Naive thymus-derived CD8-positive, alpha-beta T cell (primary cell): Measurements from ENCODE around the gene MIA2. TPM values are rescaled to one million over a fixed set of nuclear protein-coding genes. Genes with fewer than 3 reads are reported as not detected.
"Not testable (repeated sequence)": the region's sequence is repeated elsewhere in the genome, so short reads cannot be mapped to it uniquely, and the experiment has no call there.

Experiments
- ATAC-seq, 2 donors: fragments of 150-1000 bp; cut with Tn5 transposase in 1 of 2; sonication (Bioruptor Pico), chemical (Tn5 transposase) in 1 of 2; 1 replicate in 1 of 2; 2 replicates in 1 of 2; pipeline ENCODE4 v1.10.0; 2021; ENCODE audit warnings: mild to moderate bottlenecking in 2 of 2, moderate library complexity in 2 of 2
- POLR2A ChIA-PET: fragments of 350-600 bp; sonication (Branson Sonifier 250); formaldehyde crosslinking; loops from one replicate; lab custom pipeline; 2021; ENCODE audit warnings: antibody characterized with exemption; lab: Charles Lee
- DNase-seq, 10 donors: peaks; one replicate each; pipeline versions ENCODE4 v3.0.0 to v3.0.0-alpha.2; 2020 to 2022
- H3K27ac Mint-ChIP-seq, 10 donors: one replicate each; pipeline ENCODE4 v1.8.0; 2020 to 2022; ENCODE audit warnings: mild to moderate bottlenecking in 10 of 10, mixed read lengths in 10 of 10, moderate library complexity in 4 of 10, inconsistent platforms in 1 of 10
- H3K27me3 Mint-ChIP-seq, 5 donors: one replicate each; pipeline ENCODE4 v1.8.0; 2021 to 2022; ENCODE audit warnings: mixed read lengths in 5 of 5
- H3K36me3 Mint-ChIP-seq, 3 donors: one replicate each; pipeline ENCODE4 v1.8.0; 2020 to 2022; ENCODE audit warnings: mixed read lengths in 3 of 3, mild to moderate bottlenecking in 2 of 3, inconsistent platforms in 1 of 3
- H3K4me1 Mint-ChIP-seq, 4 donors: one replicate each; pipeline ENCODE4 v1.8.0; 2021 to 2022; ENCODE audit warnings: mixed read lengths in 4 of 4
- H3K4me3 Mint-ChIP-seq, 10 donors: one replicate each; pipeline ENCODE4 v1.8.0; 2020 to 2022; ENCODE audit warnings: mild to moderate bottlenecking in 10 of 10, mixed read lengths in 10 of 10, moderate library complexity in 6 of 10, inconsistent platforms in 1 of 10
- H3K9me3 Mint-ChIP-seq, 9 donors: one replicate each; pipeline ENCODE4 v1.8.0; 2020 to 2022; ENCODE audit warnings: mixed read lengths in 9 of 9, mild to moderate bottlenecking in 3 of 9, inconsistent platforms in 1 of 9, moderate library complexity in 1 of 9
- polyA plus RNA-seq, 3 donors: library from polyadenylated mRNA; unstranded; fragments of 300-500 nt; fragmentation: Illumina TruSeq; gene quantifications; one replicate each; pipeline ENCODE4 v1.2.3, GENCODE V29; 2021
- total RNA-seq, 8 experiments: library from RNA in 2 of 8; stranded (reverse) in 2 of 8; gene quantifications; one replicate each; pipeline ENCODE4 v1.2.3 and lab custom pipeline; 2021 to 2026

Gene MIA2
- total RNA-seq (10 to 100 TPM; 26.0 to 26.1 TPM), polyA plus RNA-seq (10 to 100 TPM; 21.5 to 23.1 (median 22.4) TPM), total RNA-seq (lab: John Stamatoyannopoulos, UW) (61.6 to 94.8 (median 69.8) reads per million in 6 experiments)

GRCh38 chr14:39233680-39234326 lies at the start of gene MIA2:
TSS of gene MIA2 (plus strand) at chr14:39233915. CDS start at chr14:39234115, 200 bp downstream.
- no peaks in the 10 kb centered on the region for H3K36me3 Mint-ChIP-seq
- H3K27ac Mint-ChIP-seq: peak within 1 kb of the TSS in 6 of 10 donors; percentile 6 to 53 (median 27)
- no peaks in the 10 kb centered on the region for H3K27me3 Mint-ChIP-seq
- POLR2A ChIA-PET: no interaction called here
- ATAC-seq: no peak
- peaks cover 9 to 35% (median 20%) of the 10 kb centered on the region in 4 donors for H3K4me1 Mint-ChIP-seq
- H3K9me3 Mint-ChIP-seq: no peaks in the 10 kb centered on the region
- DNase-seq: no peak
- no peak within 1 kb of the TSS for H3K4me3 Mint-ChIP-seq

- Mint-ChIP-seq H3K9me3 (no peaks in the 10 kb centered on the region), H3K36me3 (peaks cover 0 to 29% (median 14%) of the 10 kb centered on the region in 3 donors), H3K4me1 (peaks cover 3 to 16% (median 10%) of the 10 kb centered on the region in 4 donors), H3K4me3 (no peak overlapping the region), H3K27me3 (no peaks in the 10 kb centered on the region), H3K27ac (peak overlapping the region in 5 of 10 donors; percentile 5 to 67 (median 44))
- POLR2A ChIA-PET: no interaction called here
- ATAC-seq (peak in 1 of 2 donors; percentile 13), DNase-seq (no peak)
These were observed 49.0 kb upstream of the MIA2 start for GRCh38 chr14:39184628-39185255.

- Mint-ChIP-seq H3K36me3 (peaks cover 0 to 29% (median 12%) of the 10 kb centered on the region in 3 donors), H3K4me3 (no peak overlapping the region), H3K27me3 (no peaks in the 10 kb centered on the region), H3K4me1 (peaks cover 3 to 14% (median 9%) of the 10 kb centered on the region in 4 donors), H3K9me3 (no peaks in the 10 kb centered on the region), H3K27ac (peak overlapping the region in 4 of 10 donors; percentile 5 to 67 (median 42))
- POLR2A ChIA-PET: no interaction called here
- DNase-seq (no peak), ATAC-seq (peak in 1 of 2 donors; percentile 9)
These were observed 48.3 kb upstream of the MIA2 start for GRCh38 chr14:39185256-39186049.

- peaks cover 3 to 14% (median 9%) of the 10 kb centered on the region in 4 donors for H3K4me1 Mint-ChIP-seq
- no peak for DNase-seq
- no peak overlapping the region for H3K4me3 Mint-ChIP-seq
- POLR2A ChIA-PET: no interaction called here
- no peaks in the 10 kb centered on the region for H3K9me3 Mint-ChIP-seq
- no peak for ATAC-seq
- H3K36me3 Mint-ChIP-seq: peaks cover 0 to 29% (median 12%) of the 10 kb centered on the region in 3 donors
- peak overlapping the region in 5 of 10 donors; percentile 10 to 84 (median 27) for H3K27ac Mint-ChIP-seq
- no peaks in the 10 kb centered on the region for H3K27me3 Mint-ChIP-seq
These were observed 46.7 kb upstream of the MIA2 start for GRCh38 chr14:39186941-39187525.

- ATAC-seq (no peak), DNase-seq (no peak)
- Mint-ChIP-seq H3K27me3 (no peaks in the 10 kb centered on the region), H3K4me1 (peaks cover 10 to 15% (median 11%) of the 10 kb centered on the region in 4 donors), H3K9me3 (peaks cover 0 to 14% (median 4%) of the 10 kb centered on the region in 9 donors), H3K36me3 (peaks cover 0 to 2% (median 0%) of the 10 kb centered on the region in 3 donors), H3K27ac (peak overlapping the region in 2 of 10 donors; percentile 3 to 20), H3K4me3 (no peak overlapping the region)
- POLR2A ChIA-PET: interaction anchor here (1.0 kb wide), 1 partner anchor 21 kb away, joined by 5 read pairs; no protein-coding TSS in a partner anchor
These were observed 29.8 kb upstream of the MIA2 start for GRCh38 chr14:39203659-39204606.

GRCh38 chr14:39207430-39207829 lies 26.3 kb upstream of the MIA2 start:
- peak in 2 of 10 donors; percentile 38 to 41 for DNase-seq
- POLR2A ChIA-PET, ATAC-seq, H3K36me3 Mint-ChIP-seq, H3K27me3 Mint-ChIP-seq: not testable (repeated sequence)
- peak overlapping the region in 9 of 10 donors; percentile 3 to 87 (median 66) for H3K27ac Mint-ChIP-seq
- H3K4me3 Mint-ChIP-seq: peak overlapping the region in 6 of 10 donors; percentile 16 to 44 (median 25)
- H3K4me1 Mint-ChIP-seq: peaks cover 10 to 15% (median 11%) of the 10 kb centered on the region in 4 donors
- peaks cover 0 to 14% (median 4%) of the 10 kb centered on the region in 9 donors for H3K9me3 Mint-ChIP-seq

GRCh38 chr14:39211109-39211741 lies 22.5 kb upstream of the MIA2 start:
- H3K4me3 Mint-ChIP-seq: no peak overlapping the region
- H3K36me3 Mint-ChIP-seq: peaks cover 0 to 2% (median 0%) of the 10 kb centered on the region in 3 donors
- peaks cover 0 to 14% (median 3%) of the 10 kb centered on the region in 9 donors for H3K9me3 Mint-ChIP-seq
- DNase-seq: no peak
- H3K4me1 Mint-ChIP-seq: peaks cover 10 to 15% (median 11%) of the 10 kb centered on the region in 4 donors
- no peak for ATAC-seq
- H3K27ac Mint-ChIP-seq: peak overlapping the region in 1 of 10 donors; percentile 15
- no peaks in the 10 kb centered on the region for H3K27me3 Mint-ChIP-seq
- POLR2A ChIA-PET: no interaction called here

- peaks cover 0 to 9% (median 0%) of the 10 kb centered on the region in 9 donors for H3K9me3 Mint-ChIP-seq
- H3K27me3 Mint-ChIP-seq: no peaks in the 10 kb centered on the region
- DNase-seq (no peak), ATAC-seq (no peak)
- peaks cover 11 to 13% (median 12%) of the 10 kb centered on the region in 4 donors for H3K4me1 Mint-ChIP-seq
- POLR2A ChIA-PET: no interaction called here
- H3K4me3 Mint-ChIP-seq: no peak overlapping the region
- no peak overlapping the region for H3K27ac Mint-ChIP-seq
- peaks cover 0 to under 1% (median 0%) of the 10 kb centered on the region in 3 donors for H3K36me3 Mint-ChIP-seq
These were observed 21.7 kb upstream of the MIA2 start for GRCh38 chr14:39212034-39212433.

GRCh38 chr14:39212693-39213092 lies 21.0 kb upstream of the MIA2 start:
- no peak for ATAC-seq
- Mint-ChIP-seq H3K27ac (peak overlapping the region in 1 of 10 donors; percentile 22), H3K4me1 (peaks cover 7 to 10% (median 8%) of the 10 kb centered on the region in 4 donors), H3K9me3 (peaks cover 0 to 4% (median 0%) of the 10 kb centered on the region in 9 donors), H3K27me3 (no peaks in the 10 kb centered on the region), H3K4me3 (no peak overlapping the region), H3K36me3 (no peaks in the 10 kb centered on the region)
- POLR2A ChIA-PET: no interaction called here
- DNase-seq: no peak

- peaks cover 0 to 8% (median 4%) of the 10 kb centered on the region in 4 donors for H3K4me1 Mint-ChIP-seq
- POLR2A ChIA-PET: no interaction called here
- no peaks in the 10 kb centered on the region for H3K9me3 Mint-ChIP-seq
- H3K4me3 Mint-ChIP-seq: no peak overlapping the region
- no peaks in the 10 kb centered on the region for H3K36me3 Mint-ChIP-seq
- no peak overlapping the region for H3K27ac Mint-ChIP-seq
- no peak for ATAC-seq
- no peaks in the 10 kb centered on the region for H3K27me3 Mint-ChIP-seq
- DNase-seq: no peak
These were observed 16.4 kb upstream of the MIA2 start for GRCh38 chr14:39217214-39217879.
